DMS153 (cell line): ENCODE measurements around the gene TIFAB.

Source experiments
- DNase-seq: peaks from one replicate; lab custom pipeline; 2025; lab: John Stamatoyannopoulos, UW

The TIFAB gene

DNA sequence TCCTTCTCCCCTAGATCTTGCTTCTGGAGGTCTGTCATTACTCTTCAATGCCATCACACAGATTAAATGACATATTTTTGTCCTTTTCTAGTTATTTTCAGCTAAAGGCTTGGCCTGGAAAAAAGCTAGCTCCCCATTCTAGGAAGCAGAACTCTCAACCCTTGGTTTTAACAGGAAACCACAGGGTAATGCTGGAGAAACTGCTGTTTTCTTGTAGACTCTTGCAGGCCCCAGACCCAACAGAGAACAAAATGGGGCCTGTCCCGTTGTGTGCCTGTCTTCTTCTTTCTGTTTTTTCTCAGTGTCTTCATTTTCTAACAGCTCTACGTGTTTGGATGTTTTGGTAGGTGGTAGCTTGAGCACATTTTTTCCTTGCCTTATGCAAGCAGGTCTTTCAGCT is 26.5 kb downstream of the TIFAB start:
- no peak for DNase-seq

DNA sequence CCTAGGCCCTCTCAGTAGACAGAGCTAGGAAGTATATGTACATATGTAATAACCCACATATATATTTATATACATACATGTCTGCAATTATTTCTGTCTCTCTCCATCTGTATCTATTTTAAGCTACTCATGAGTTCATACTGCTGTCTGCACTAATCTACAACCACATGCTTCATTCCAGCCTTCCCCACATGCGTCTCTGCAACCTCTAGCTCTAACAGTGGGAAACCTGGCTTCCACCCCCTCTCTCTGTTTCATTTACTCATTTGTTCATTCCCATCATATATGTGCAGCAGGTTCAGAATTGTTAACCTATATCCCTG is 28.3 kb downstream of the TIFAB start:
- no peak for DNase-seq

DNA sequence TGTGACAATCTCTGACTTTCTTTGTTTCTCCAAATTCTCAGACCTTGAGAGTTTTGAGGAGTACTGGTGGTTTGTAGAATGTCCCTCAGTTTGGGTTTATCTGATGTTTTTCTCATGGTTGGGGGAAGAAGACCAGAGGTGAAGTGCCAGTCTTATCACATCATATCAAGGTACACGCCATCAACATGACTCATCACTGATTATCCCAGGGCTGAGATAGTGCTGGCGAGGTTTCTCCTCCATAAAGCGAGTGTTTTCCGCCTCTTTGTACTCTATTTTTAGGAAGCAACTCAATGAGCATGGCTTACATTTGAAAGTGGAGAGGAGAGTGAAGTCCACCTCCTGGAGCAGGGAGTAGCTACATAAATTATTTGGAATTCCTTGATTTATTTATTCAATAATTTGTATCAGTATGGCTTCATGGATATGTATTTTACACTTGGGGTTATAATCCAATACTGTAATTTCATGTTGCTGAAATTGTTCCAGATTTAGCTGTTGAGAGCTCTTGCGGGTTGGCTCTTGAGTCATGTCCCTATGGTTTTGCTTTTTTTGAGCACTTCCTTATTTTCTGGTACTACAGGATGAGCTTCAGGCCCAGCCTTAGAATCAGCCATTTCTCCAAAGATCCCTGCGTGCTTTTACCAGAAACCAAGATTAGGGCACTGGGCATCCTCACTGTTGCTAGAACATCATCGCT is 28.9 kb downstream of the TIFAB start:
- DNase-seq = no peak

DNA sequence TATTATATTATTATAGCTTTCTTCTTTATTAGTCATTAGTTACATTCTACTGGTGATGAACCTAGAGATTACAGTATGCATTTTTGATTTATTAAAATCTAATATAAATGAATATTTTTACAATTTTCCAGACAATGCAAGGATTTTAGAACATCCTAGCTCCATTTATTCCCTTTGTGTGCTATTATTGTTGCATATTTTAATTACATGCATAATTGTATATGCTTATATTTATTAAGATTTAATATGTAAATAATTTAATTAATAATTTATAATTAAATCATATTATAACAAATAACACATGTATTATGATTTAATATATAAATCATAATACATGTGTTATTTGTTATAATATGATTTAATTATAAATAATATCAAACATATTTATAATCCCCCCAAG is 29.7 kb downstream of the TIFAB start:
- DNase-seq = no peak

DNA sequence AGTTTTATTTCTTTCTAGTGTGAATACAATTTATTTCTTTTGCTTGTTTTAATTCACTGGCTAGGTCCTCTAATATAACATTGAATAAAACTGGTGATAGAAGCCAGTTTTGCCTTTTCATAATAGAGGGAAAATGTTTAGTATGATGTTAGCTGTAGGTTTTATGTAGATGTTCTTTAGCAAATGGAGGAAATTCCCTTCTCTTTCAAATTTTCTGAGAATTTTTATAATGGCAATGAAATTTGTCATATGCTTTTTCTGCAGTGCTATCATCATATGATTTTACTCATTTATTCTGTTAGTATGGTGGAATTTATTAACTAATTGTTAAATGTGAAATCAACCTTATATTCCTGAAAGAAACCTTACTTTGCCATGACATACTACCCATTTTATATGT is 35.1 kb downstream of the TIFAB start:
- DNase-seq = no peak

DNA sequence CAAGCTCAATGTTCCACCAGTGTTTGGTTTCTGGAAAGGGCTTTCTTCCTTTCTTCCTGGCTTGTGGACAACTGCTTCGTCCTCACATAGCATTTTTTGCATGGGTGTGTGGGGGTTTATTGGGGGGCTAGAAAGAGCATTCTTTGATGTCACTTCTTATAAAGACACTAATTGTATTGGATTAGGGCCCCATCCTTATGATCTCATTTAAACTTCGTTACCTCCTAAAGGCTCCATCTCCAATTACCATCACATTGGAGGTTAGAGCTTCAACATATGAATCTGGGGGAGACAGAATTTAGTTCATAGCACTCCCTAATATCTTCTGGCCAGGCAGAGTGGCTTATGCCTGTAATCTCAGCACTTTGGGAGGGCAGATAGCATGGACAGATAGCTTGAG is 47.1 kb downstream of the TIFAB start:
- DNase-seq = no peak

DNA sequence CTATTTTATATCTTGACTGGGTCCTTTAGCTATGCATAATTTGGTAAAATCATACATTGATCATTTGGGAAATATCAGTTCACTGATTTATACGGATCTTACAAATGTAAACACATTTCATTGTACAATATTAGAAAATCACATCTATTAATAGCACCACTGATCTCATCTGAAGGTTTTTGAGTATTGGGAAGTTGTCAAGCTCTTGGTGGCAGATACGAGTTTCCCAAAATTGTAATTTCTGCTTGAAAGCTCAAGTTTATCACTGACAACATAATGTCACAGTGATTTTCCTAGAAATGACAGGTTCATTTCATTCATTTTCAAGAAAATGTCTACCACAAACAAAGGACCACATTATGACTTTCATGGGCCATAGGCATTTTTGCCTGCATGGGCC is 50.1 kb downstream of the TIFAB start:
- DNase-seq = no peak

DNA sequence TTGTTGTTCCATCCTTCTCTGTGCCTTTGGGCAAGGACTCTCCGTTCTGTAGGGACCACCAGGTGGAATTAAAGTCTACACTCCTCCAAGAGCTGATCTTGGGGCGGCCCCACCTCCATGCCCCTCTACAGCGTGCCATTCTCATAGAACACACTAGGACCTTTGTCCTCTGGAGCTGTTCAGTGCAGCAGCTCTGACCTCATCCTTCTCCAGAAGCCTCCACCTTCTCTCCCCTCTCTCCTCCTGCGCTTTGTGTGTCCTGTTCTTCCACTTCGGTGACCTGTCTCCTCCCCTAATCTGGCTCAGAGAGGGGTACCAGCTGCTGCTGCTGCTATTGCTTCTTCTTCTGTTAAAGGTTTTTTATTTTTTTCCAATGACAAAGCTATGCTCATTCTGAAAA is 51.3 kb downstream of the TIFAB start:
- no peak for DNase-seq

DNA sequence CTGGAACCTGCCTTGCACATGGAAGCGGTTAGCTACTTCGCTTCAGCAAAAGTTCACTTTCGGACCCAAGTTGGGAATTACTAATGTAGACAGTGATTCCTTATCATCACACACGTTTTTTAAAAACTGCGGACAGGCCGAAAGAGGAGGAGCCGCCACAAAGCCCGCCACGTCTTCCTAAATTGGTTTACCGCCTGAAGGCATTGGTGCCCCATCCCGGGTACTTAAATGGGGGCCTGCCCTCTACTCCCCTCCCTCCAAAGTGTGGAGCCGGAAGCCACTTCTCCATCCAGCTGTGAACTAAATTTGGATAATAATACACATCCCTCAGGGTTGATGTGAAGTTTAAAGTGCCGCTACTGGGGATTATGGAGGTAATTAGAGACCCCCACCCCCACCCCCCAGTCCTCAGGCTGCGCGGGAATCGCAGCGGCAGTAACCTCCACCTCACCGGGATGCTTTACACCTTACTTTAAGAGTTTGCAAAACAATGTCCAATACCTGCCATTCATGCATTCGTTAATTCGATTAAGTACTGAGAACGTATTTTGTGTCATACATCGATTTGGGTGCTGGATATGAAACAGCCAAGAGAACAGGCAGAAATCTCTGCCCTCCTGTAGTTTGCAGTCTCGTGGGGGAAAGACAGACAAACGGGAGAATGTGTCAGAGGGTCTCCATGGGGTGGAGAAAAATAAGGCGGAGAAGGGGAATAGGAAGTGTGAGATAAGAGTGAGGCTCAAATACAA is 52.2 kb downstream of the TIFAB start:
- no peak for DNase-seq

DNA sequence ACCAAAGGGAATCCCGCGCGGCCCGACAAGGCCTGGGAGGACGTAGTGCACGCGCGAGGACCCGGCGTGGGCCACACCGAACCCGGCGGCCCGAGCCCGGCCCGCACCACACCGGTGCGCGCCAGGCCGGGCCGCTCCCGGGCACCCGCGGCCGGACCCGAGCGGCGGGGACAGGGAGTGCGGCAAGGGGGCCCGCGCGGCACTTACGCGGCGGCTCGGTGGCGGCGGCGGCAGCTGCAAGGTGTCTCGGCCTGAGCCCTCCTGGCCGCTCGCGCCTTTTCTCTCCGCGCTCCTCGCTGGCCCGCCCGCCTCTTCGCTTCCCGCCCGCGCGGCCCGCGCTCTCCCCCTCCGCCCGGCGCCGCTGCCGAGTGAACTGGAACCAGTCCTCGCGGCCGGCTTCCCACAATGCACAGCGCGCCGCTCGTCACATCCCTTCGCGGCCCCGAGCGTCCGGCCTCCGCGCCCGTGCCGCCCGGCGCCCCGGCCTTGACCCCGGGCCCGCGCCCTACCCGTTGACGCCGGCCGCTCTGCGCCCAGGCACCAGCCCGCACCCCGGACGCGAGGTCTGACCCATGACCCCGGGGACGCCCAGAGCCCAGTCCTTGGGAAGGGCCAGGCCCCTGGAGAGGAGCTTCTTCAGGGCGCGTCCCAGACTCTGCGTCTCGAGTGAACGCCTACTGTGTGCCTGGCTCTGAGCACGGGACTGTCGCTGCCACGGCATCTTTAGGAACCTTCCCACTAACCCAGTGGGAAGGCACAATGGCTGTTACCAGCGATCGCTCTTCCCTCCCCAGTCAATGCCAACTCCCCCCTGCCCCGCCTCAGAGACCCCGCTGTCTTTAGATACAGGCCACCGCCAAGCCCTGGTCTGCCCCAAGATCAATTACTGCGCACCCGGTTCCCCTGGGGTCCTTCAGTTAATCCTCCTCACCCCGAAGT is 53.0 kb downstream of the TIFAB start, which contains the start of gene MACROH2A1:
Gene MACROH2A1 (minus strand): TSS at position 377 of the 939 bp plus-strand sequence. CDS start 10,138 bp downstream, outside the sequence.
- peak; percentile 40 for DNase-seq

DNA sequence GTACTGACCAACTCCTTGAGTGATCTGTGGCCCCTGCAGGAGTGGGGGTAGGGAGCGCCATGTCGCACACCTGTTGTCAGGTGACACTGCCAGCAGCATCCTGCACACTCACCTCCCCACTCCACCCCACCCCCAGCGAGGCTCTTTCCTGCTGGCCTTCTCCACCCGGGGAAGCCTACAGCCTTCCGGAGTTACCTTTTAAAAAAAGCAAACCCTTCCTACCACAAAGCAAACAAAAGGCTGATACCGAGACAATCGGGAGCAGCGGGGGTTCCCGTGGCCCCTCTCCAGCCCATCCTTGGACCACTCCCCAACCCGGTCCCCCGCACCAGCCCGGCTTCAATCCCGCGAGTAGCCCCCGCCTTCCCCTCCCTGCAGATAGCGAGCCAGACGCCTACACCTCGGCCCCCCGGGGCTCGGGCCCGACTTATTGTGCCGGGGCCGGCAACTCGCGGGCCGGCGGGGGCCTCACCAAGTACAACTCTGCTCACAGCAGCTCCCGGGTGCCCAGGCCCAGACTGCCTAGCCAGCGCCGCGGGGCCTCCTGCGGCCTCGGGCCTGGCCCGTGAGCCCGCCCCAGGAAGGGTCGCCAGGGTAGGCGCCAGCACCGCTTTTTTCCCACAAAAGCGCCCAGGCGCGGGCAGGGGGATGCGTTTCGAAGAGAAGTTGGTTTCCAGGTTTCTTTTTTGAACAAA is 53.8 kb downstream of the TIFAB start:
- peak; percentile 3 for DNase-seq
